Sigmoid colon (tissue), 7 donors: Measurements from ENCODE around the gene LRPPRC. TPM values are rescaled to one million over a fixed set of nuclear protein-coding genes. Genes with fewer than 3 reads are reported as not detected.

ENCODE experiments used
- DNase-seq: peaks from one replicate; pipeline ENCODE4 v3.0.0-alpha.2; 2019
- H3K27ac ChIP-seq, 4 donors: fragments of 200-600 bp; sonication (generic); one replicate each; pipeline ENCODE4 v1.5.1; 2016 to 2019; ENCODE audit warnings: mild to moderate bottlenecking in 1 of 4
- H3K27me3 ChIP-seq, 3 donors: fragments of 200-600 bp; sonication (generic); one replicate each; pipeline ENCODE4 v1.5.1; 2019; ENCODE audit warnings: mild to moderate bottlenecking in 1 of 3
- H3K36me3 ChIP-seq, 4 donors: fragments of 200-600 bp; sonication (generic); one replicate each; pipeline ENCODE4 v1.5.1; 2016 to 2019
- H3K4me1 ChIP-seq, 4 donors: fragments of 200-600 bp; sonication (generic); one replicate each; pipeline ENCODE4 v1.5.1; 2017 to 2019
- H3K4me3 ChIP-seq, 4 donors: fragments of 200-600 bp; sonication (generic); one replicate each; pipeline ENCODE4 v1.5.1; 2017 to 2019; ENCODE audit warnings: mild to moderate bottlenecking in 2 of 4, moderate library complexity in 1 of 4
- H3K9me3 ChIP-seq, 4 donors: fragments of 200-600 bp in 3 of 4; sonication (generic) in 3 of 4; one replicate each; pipeline versions ENCODE4 v1.5.1 to v1.6.1; 2013 to 2019
- EP300 ChIP-seq, 4 donors: sonication (generic); formaldehyde crosslinking; IDR thresholded peaks; one replicate each; pipeline ENCODE4 v1.6.1; 2017; ENCODE audit warnings: antibody characterized with exemption in 4 of 4
- POLR2A ChIP-seq, 2 donors: fragments of 450-650 bp; IDR thresholded peaks; one replicate each; pipeline ENCODE4 v1.6.1; 2016; ENCODE audit warnings: antibody characterized with exemption in 2 of 2, mild to moderate bottlenecking in 2 of 2, moderate library complexity in 2 of 2
- POLR2AphosphoS5 ChIP-seq, 4 donors: sonication (generic); formaldehyde crosslinking; IDR thresholded peaks; one replicate each; pipeline ENCODE4 v1.6.1; 2017; ENCODE audit warnings: antibody characterized with exemption in 4 of 4
- WGBS, 2 donors: extraction: QIAGEN DNeasy Blood & Tissue Kit; methylation state at CpG; one replicate each; pipeline ENCODE4 v1.1.7; 2013; 5-methylcytosine and 5-hydroxymethylcytosine counted together
- intact Hi-C: fragments of 100-400 bp; cut with DNase I; formaldehyde crosslinking; loops from one replicate; pipeline ENCODE4 v1.15.1; 2023
- polyA plus RNA-seq, 3 donors: library from polyadenylated mRNA; stranded (reverse); fragments of 200-250 nt; gene quantifications; one replicate each; pipeline ENCODE4 v1.2.3, GENCODE V29; 2013
- total RNA-seq, 4 donors: library from RNA; depleted of rRNA; stranded (reverse); fragments of >200 nt; gene quantifications; one replicate each; pipeline ENCODE4 v1.1.0, GENCODE V29; 2016
- TF ChIP-seq, protein P1 (sequence below), 4 experiments: fragments of 450-650 bp in 3 of 4; fragments of 200-600 bp in 1 of 4; IDR thresholded peaks; one replicate each; pipeline ENCODE4 v1.5.1; 2016 to 2019; ENCODE audit warnings: antibody characterized with exemption in 4 of 4, mild to moderate bottlenecking in 3 of 4, moderate library complexity in 2 of 4
- donor health status: healthy with polysubstance abuse.
- donor health status: Bipolar disorder and iron deficiency.
- donor health status: healthy.

The LRPPRC gene
- total and polyA plus RNA-seq, 7 donors, result 22.2 to 65.7 (median 49.7) TPM

DNA sequence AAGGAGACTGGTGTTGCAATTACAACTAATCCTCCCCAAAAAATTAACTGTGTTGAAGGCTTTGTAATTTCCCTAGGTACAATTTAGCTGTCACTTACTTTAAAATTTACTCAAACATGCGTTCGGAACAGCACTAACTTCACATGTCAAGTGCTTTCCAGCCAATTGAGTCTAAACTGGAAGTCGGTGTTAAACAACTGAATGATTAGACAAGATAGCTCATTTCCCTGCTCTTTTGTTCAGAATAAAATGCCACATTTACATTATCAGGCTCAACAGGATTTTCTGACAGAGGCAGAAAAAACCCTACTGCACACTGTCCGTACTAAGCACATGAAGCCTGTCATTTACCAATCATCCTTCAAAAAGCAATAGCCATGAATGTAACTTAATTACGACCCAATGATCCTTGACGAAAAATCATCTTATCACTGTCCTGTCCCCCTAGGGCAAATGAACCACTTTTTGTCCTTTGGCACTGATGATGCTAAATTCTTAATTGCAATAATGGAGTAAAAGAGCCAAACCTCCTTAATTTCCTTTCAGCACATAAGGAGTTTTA, 56.0 kb downstream of the LRPPRC start:
- no peak overlapping the region for H3K4me3 ChIP-seq
- H3K9me3 ChIP-seq, result no peaks in the 10 kb centered on the region
- TF ChIP-seq, protein P1, sequence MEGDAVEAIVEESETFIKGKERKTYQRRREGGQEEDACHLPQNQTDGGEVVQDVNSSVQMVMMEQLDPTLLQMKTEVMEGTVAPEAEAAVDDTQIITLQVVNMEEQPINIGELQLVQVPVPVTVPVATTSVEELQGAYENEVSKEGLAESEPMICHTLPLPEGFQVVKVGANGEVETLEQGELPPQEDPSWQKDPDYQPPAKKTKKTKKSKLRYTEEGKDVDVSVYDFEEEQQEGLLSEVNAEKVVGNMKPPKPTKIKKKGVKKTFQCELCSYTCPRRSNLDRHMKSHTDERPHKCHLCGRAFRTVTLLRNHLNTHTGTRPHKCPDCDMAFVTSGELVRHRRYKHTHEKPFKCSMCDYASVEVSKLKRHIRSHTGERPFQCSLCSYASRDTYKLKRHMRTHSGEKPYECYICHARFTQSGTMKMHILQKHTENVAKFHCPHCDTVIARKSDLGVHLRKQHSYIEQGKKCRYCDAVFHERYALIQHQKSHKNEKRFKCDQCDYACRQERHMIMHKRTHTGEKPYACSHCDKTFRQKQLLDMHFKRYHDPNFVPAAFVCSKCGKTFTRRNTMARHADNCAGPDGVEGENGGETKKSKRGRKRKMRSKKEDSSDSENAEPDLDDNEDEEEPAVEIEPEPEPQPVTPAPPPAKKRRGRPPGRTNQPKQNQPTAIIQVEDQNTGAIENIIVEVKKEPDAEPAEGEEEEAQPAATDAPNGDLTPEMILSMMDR (IDR thresholded peaks at IDR 0.05), result no peak
- TF ChIP-seq POLR2A (IDR thresholded peaks at IDR 0.05) (no peak), EP300 (IDR thresholded peaks at IDR 0.05) (no peak), POLR2AphosphoS5 (IDR thresholded peaks at IDR 0.05) (no peak)
- no peak for DNase-seq
- intact Hi-C loops, result no loop called here
- no peaks in the 10 kb centered on the region for H3K4me1 ChIP-seq
- 93 to 94% methylated on average over 6 of the region's 6 CpGs for WGBS, 2 donors
- peaks cover 0 to 42% (median 2%) of the 10 kb centered on the region in 4 donors for H3K36me3 ChIP-seq
- H3K27ac ChIP-seq, result no peak overlapping the region
- H3K27me3 ChIP-seq, result no peaks in the 10 kb centered on the region

DNA sequence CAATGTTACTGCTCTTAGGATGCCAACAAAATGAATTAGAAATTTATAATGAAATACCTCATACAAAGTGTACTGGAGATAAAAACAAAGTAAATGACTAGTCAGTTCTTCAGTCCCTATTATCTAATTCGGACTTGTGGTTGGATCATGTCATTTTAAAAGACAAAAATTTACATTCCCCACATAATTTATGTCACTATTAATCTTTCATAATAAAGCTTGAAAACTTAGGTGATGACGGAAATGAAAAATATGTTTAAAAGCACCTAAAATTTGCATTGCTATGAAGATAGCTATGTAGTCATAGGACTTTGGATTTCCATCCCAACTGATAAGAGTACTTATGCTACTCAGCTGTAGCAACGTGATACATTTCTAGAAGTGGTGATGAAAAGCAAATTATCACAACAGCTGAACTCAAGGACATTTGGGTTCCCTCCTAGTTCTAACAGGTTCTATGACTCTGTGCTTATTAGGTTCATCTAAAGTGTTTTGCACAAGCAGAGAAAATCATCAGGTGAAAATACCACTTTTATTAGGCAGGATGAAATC, 58.4 kb downstream of the LRPPRC start:
- Histone ChIP-seq H3K4me1 (no peaks in the 10 kb centered on the region), H3K9me3 (no peaks in the 10 kb centered on the region), H3K36me3 (peaks cover 0 to 48% (median 10%) of the 10 kb centered on the region in 4 donors), H3K27me3 (no peaks in the 10 kb centered on the region), H3K4me3 (no peak overlapping the region), H3K27ac (no peak overlapping the region)
- TF ChIP-seq POLR2A (IDR thresholded peaks at IDR 0.05) (no peak), POLR2AphosphoS5 (IDR thresholded peaks at IDR 0.05) (no peak), EP300 (IDR thresholded peaks at IDR 0.05) (no peak)
- TF ChIP-seq, protein P1 (IDR thresholded peaks at IDR 0.05), result no peak
- no peak for DNase-seq
- WGBS, 2 donors, result 80 to 89% methylated on average over 3 of the region's 3 CpGs
- intact Hi-C loops, result no loop called here

DNA sequence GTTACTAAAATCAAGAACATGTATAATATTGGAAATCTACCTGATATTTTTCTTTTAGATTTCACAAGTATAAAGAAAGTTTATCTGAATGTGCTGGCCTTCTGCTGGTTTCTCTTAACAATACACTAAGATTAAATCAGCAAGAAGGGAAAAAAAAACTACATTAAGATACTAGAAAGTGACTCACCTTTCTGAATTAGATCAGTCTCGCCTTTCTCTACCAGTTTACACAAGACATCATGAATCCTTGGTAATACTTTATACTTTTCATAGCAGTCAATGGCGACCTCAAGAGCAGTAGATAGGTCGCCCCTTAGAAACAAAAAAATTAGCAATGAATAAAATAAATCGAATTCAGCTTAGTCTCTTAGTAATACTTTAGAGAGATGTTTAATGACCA, 61.2 kb downstream of the LRPPRC start:
- no peaks in the 10 kb centered on the region for H3K27me3 ChIP-seq
- H3K4me3 ChIP-seq, result no peak overlapping the region
- peaks cover 0 to 63% (median 13%) of the 10 kb centered on the region in 4 donors for H3K36me3 ChIP-seq
- intact Hi-C loops, result no loop called here
- no peak for DNase-seq
- no peak overlapping the region for H3K27ac ChIP-seq
- H3K4me1 ChIP-seq, result no peaks in the 10 kb centered on the region
- H3K9me3 ChIP-seq, result no peaks in the 10 kb centered on the region
- 94% methylated on average over 4 of the region's 4 CpGs for WGBS, 2 donors
- TF ChIP-seq, protein P1 (IDR thresholded peaks at IDR 0.05), result no peak
- TF ChIP-seq EP300 (IDR thresholded peaks at IDR 0.05) (no peak), POLR2A (IDR thresholded peaks at IDR 0.05) (no peak), POLR2AphosphoS5 (IDR thresholded peaks at IDR 0.05) (no peak)

DNA sequence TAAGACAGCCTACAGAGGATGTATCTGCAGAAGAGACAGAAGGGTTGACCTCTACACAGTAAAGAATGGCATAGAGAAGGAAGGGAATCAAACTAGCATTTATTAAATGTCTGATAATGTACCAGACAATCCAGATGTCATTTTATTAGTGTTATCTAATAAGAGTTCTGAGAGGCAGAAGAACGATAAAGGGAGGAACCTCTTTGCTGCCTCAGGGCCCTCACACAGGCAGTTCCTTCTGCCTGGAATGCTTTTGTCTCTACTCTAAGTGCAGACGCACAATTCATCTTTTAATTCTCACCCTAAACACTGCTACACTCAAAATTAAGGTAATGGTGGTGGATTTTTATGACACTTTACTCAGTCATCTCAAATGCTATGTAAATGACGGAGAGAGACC, 64.5 kb downstream of the LRPPRC start:
- WGBS, 2 donors, result 96 to 98% methylated on average over 3 of the region's 3 CpGs
- TF ChIP-seq EP300 (IDR thresholded peaks at IDR 0.05), result no peak
- TF ChIP-seq POLR2AphosphoS5 (IDR thresholded peaks at IDR 0.05), result no peak
- TF ChIP-seq POLR2A (IDR thresholded peaks at IDR 0.05), result no peak
- TF ChIP-seq, protein P1 (IDR thresholded peaks at IDR 0.05), result no peak
- intact Hi-C loops, result no loop called here
- H3K36me3 ChIP-seq, result peaks cover 0 to 66% (median 13%) of the 10 kb centered on the region in 4 donors
- no peak for DNase-seq
- H3K4me1 ChIP-seq, result no peaks in the 10 kb centered on the region
- no peaks in the 10 kb centered on the region for H3K27me3 ChIP-seq
- no peak overlapping the region for H3K27ac ChIP-seq
- no peak overlapping the region for H3K4me3 ChIP-seq
- H3K9me3 ChIP-seq, result no peaks in the 10 kb centered on the region
